ENCODE measurements around the gene RNF32. TPM values are rescaled to one million over a fixed set of nuclear protein-coding genes. Genes with fewer than 3 reads are reported as not detected.

RNF32 gene
- total and polyA plus RNA-seq, 12 donors, result 0.21 to 1.00 (median 0.39) TPM; not detected in 3

- TF ChIP-seq CTCF (IDR thresholded peaks at IDR 0.05), result no peak
- Histone ChIP-seq H3K27me3 (no peaks in the 10 kb centered on the region), H3K4me1 (peaks cover 0 to 15% (median 0%) of the 10 kb centered on the region in 9 donors), H3K9me3 (peaks cover 0 to 34% (median 6%) of the 10 kb centered on the region in 11 donors), H3K36me3 (peaks cover 0 to 19% (median 3%) of the 10 kb centered on the region in 9 donors), H3K27ac (no peak overlapping the region), H3K4me3 (no peak overlapping the region)
- DNase-seq, result no peak
- intact Hi-C loops (cut with DNase I), result no loop called here
- ATAC-seq, result no peak
These were observed 61.8 kb downstream of the RNF32 start for GRCh38 chr7:156702399-156702798.

GRCh38 chr7:156703209-156703608 lies 62.6 kb downstream of the RNF32 start:
- H3K9me3 ChIP-seq, result peaks cover 0 to 34% (median 6%) of the 10 kb centered on the region in 11 donors
- peaks cover 0 to 21% (median 2%) of the 10 kb centered on the region in 9 donors for H3K36me3 ChIP-seq
- H3K27ac ChIP-seq, result no peak overlapping the region
- intact Hi-C loops (cut with DNase I), result no loop called here
- H3K4me1 ChIP-seq, result peaks cover 0 to 15% (median 0%) of the 10 kb centered on the region in 9 donors
- ATAC-seq, result peak in 3 of 8 donors; percentile 17 to 58 (median 39)
- TF ChIP-seq CTCF (IDR thresholded peaks at IDR 0.05), result no peak
- DNase-seq, result no peak
- H3K4me3 ChIP-seq, result no peak overlapping the region
- 82 to 87% methylated on average over 4 of the region's 4 CpGs for WGBS, 2 donors
- no peaks in the 10 kb centered on the region for H3K27me3 ChIP-seq

GRCh38 chr7:156703773-156704482 lies 63.4 kb downstream of the RNF32 start:
- Histone ChIP-seq H3K4me1 (peaks cover 0 to 15% (median 0%) of the 10 kb centered on the region in 9 donors), H3K4me3 (no peak overlapping the region), H3K27me3 (no peaks in the 10 kb centered on the region), H3K27ac (no peak overlapping the region), H3K36me3 (peaks cover 0 to 28% (median 2%) of the 10 kb centered on the region in 9 donors), H3K9me3 (peaks cover 0 to 37% (median 10%) of the 10 kb centered on the region in 11 donors)
- 67 to 87% methylated on average over 5 of the region's 5 CpGs for WGBS, 2 donors
- intact Hi-C loops (cut with DNase I), result no loop called here
- ATAC-seq, result no peak
- no peak for DNase-seq
- TF ChIP-seq CTCF (IDR thresholded peaks at IDR 0.05), result no peak

- ATAC-seq, result no peak
- H3K27ac ChIP-seq, result no peak overlapping the region
- H3K27me3 ChIP-seq, result no peaks in the 10 kb centered on the region
- no peak for DNase-seq
- 91 to 93% methylated on average over 4 of the region's 4 CpGs for whole genome bisulfite sequencing, 2 donors
- H3K4me3 ChIP-seq, result no peak overlapping the region
- H3K9me3 ChIP-seq, result no peaks in the 10 kb centered on the region
- no peak for TF ChIP-seq CTCF (IDR thresholded peaks at IDR 0.05)
- H3K4me1 ChIP-seq, result no peaks in the 10 kb centered on the region
- intact Hi-C loops (cut with DNase I), result no loop called here
- H3K36me3 ChIP-seq, result peaks cover 0 to 49% (median 4%) of the 10 kb centered on the region in 9 donors
These were observed 81.7 kb downstream of the RNF32 start for GRCh38 chr7:156722043-156722826.

Data from heart right ventricle (tissue), 16 donors.